HCT116 (cell line): Measurements from ENCODE around the gene TSPAN31. TPM values are rescaled to one million over a fixed set of nuclear protein-coding genes. Genes with fewer than 3 reads are reported as not detected.

ENCODE experiments used
- ATAC-seq: fragments of 200-7000 bp; cut with Tn5 transposase; 2 replicates; pipeline ENCODE4 v1.9.1; 2020; ENCODE audit warnings: mild to moderate bottlenecking, moderate library complexity
- BruUV-seq: library from RNA; stranded (reverse); fragments of 400-500 nt; replicated peaks from 2 replicates; lab custom pipeline; 2021; lab: Mats Ljungman, UMichigan
- CTCF ChIA-PET: fragments of 300-600 bp; sonication (Branson Sonifier 250); formaldehyde crosslinking; loops from one replicate; lab custom pipeline; 2021; ENCODE audit warnings: antibody characterized with exemption; lab: Charles Lee
- POLR2A ChIA-PET: fragments of 300-600, 350-600 bp; sonication (Branson Sonifier 250); formaldehyde crosslinking; loops from one replicate; lab custom pipeline; 2021; ENCODE audit warnings: antibody characterized with exemption; lab: Charles Lee
- RAD21 ChIA-PET, 2 experiments: fragments of 300-600 bp; sonication (Branson Sonifier 250); formaldehyde crosslinking; loops; one replicate each; lab custom pipeline; 2023; ENCODE audit warnings: low total read pairs in 2 of 2; ENCODE audit not compliant: uncharacterized antibody in 2 of 2, unreplicated experiment in 2 of 2, low non-redundant PET in 1 of 2; lab: Charles Lee
- DNase-seq: peaks from one replicate; pipeline ENCODE4 v3.0.0-alpha.2; 2010; ENCODE audit warnings: low read depth, low spot score
- H2AFZ ChIP-seq: fragments of 200-600 bp; shearing (Covaris generic), sonication (generic); 2 replicates; pipeline ENCODE4 v1.6.1; 2017; ENCODE audit warnings: low read depth, mixed run types, mixed read lengths, antibody characterized with exemption, low read length; ENCODE audit not compliant: poor library complexity, severe bottlenecking
- H3K27ac ChIP-seq: 2 replicates; pipeline ENCODE4 v1.5.1; 2012; ENCODE audit warnings: low read depth, low read length
- H3K27me3 ChIP-seq: fragments of 200-600 bp; sonication (generic); 2 replicates; pipeline ENCODE4 v1.6.1; 2016; ENCODE audit warnings: mixed run types, low read length, mixed read lengths; ENCODE audit not compliant: insufficient read depth
- H3K36me3 ChIP-seq, 2 experiments: fragments of 200-500 bp in 1 of 2; fragments of 200-600 bp in 1 of 2; sonication (Bioruptor generic) in 1 of 2; sonication (generic) in 1 of 2; 2 replicates each; pipeline versions ENCODE4 v1.5.1 to v1.6.1; 2014 to 2016; ENCODE audit warnings: low read length in 2 of 2, inconsistent platforms in 1 of 2, mixed read lengths in 1 of 2, mixed run types in 1 of 2; ENCODE audit not compliant: insufficient read depth in 2 of 2, control insufficient read depth in 1 of 2
- H3K4me1 ChIP-seq, 2 experiments: fragments of 200-600 bp in 1 of 2; sonication (generic) in 1 of 2; 2 replicates each; pipeline versions ENCODE4 v1.5.1 to v1.6.1; 2012 to 2017; ENCODE audit warnings: low read length in 2 of 2, inconsistent platforms in 1 of 2, mild to moderate bottlenecking in 1 of 2, mixed read lengths in 1 of 2, mixed run types in 1 of 2, moderate library complexity in 1 of 2; ENCODE audit not compliant: insufficient read depth in 2 of 2, control insufficient read depth in 1 of 2
- H3K4me2 ChIP-seq: fragments of 200-600 bp; sonication (generic); 2 replicates; pipeline ENCODE4 v1.6.1; 2017; ENCODE audit warnings: mixed run types, low read length, mixed read lengths
- H3K4me3 ChIP-seq, 2 experiments: fragments of 200-600 bp in 1 of 2; sonication (generic) in 1 of 2; replicated peaks in 1 of 2; 2 replicates each; pipeline ENCODE4 v1.5.1; 2011 to 2016; ENCODE audit warnings: low read length in 2 of 2, control low read depth in 1 of 2, low read depth in 1 of 2, mild to moderate bottlenecking in 1 of 2, mixed read lengths in 1 of 2, mixed run types in 1 of 2
- H3K79me2 ChIP-seq: fragments of 200-600 bp; sonication (generic); 2 replicates; pipeline ENCODE4 v1.6.1; 2017; ENCODE audit warnings: mild to moderate bottlenecking, mixed run types, low read length, moderate library complexity, mixed read lengths; ENCODE audit not compliant: insufficient read depth
- H3K9ac ChIP-seq: fragments of 200-600 bp; sonication (generic); 2 replicates; pipeline ENCODE4 v1.6.1; 2016; ENCODE audit warnings: low read length, mixed read lengths
- H3K9me2 ChIP-seq: fragments of 200-600 bp; sonication (generic), shearing (Covaris generic); 2 replicates; pipeline ENCODE4 v1.6.1; 2017; ENCODE audit warnings: mixed run types, mild to moderate bottlenecking, moderate library complexity; ENCODE audit not compliant: insufficient read depth
- H3K9me3 ChIP-seq, 2 experiments: fragments of 200-500 bp in 1 of 2; fragments of 200-600 bp in 1 of 2; sonication (Bioruptor generic) in 1 of 2; sonication (generic) in 1 of 2; 2 replicates each; pipeline ENCODE4 v1.6.1; 2014 to 2017; ENCODE audit warnings: low read length in 2 of 2, mixed read lengths in 2 of 2, inconsistent platforms in 1 of 2, low read depth in 1 of 2, mild to moderate bottlenecking in 1 of 2, mixed run types in 1 of 2, moderate library complexity in 1 of 2; ENCODE audit not compliant: control insufficient read depth in 1 of 2, insufficient read depth in 1 of 2
- H4K20me1 ChIP-seq: fragments of 200-600 bp; sonication (generic), shearing (Covaris generic); 2 replicates; pipeline ENCODE4 v1.6.1; 2017; ENCODE audit warnings: mixed run types, mild to moderate bottlenecking, moderate library complexity; ENCODE audit not compliant: insufficient read depth
- CBX3 ChIP-seq: IDR thresholded peaks from 2 replicates; pipeline ENCODE4 v1.6.1; 2012; ENCODE audit warnings: low read depth
- CEBPB ChIP-seq: IDR thresholded peaks from 2 replicates; pipeline ENCODE4 v1.6.1; 2012; ENCODE audit warnings: low read depth
- CTCF ChIP-seq, 3 experiments: fragments of 200-600 bp in 1 of 3; sonication (generic) in 1 of 3; IDR thresholded peaks in 2 of 3; conservative IDR thresholded peaks in 1 of 3; 2 replicates each; pipeline ENCODE4 v1.5.1; 2012 to 2017; ENCODE audit warnings: low read depth in 2 of 3, low read length in 2 of 3, antibody characterized with exemption in 1 of 3, borderline replicate concordance in 1 of 3, control low read depth in 1 of 3, mild to moderate bottlenecking in 1 of 3, mixed read lengths in 1 of 3, mixed run types in 1 of 3, moderate library complexity in 1 of 3; ENCODE audit not compliant: insufficient read depth in 1 of 3
- ELF1 ChIP-seq: IDR thresholded peaks from 2 replicates; pipeline ENCODE4 v1.6.1; 2012; ENCODE audit warnings: low read depth, borderline replicate concordance
- EZH2 ChIP-seq: fragments of 200-600 bp; sonication (generic); IDR thresholded peaks from 2 replicates; pipeline ENCODE4 v1.6.1; 2017; ENCODE audit warnings: antibody characterized with exemption, mixed run types
- FOSL1 ChIP-seq: IDR thresholded peaks from 2 replicates; pipeline ENCODE4 v1.6.1; 2012; ENCODE audit warnings: low read depth
- JUND ChIP-seq: IDR thresholded peaks from 2 replicates; pipeline ENCODE4 v1.6.1; 2012
- MAX ChIP-seq: IDR thresholded peaks from 2 replicates; pipeline ENCODE4 v1.6.1; 2012
- POLR2A ChIP-seq: IDR thresholded peaks from 2 replicates; pipeline ENCODE4 v1.7.0; 2011; ENCODE audit warnings: borderline replicate concordance; ENCODE audit not compliant: insufficient read depth, insufficient read length; ENCODE audit errors: extremely low read depth
- POLR2AphosphoS5 ChIP-seq: IDR thresholded peaks from 2 replicates; pipeline ENCODE4 v1.6.1; 2011; ENCODE audit warnings: mild to moderate bottlenecking, low read depth, low read length, moderate library complexity
- RAD21 ChIP-seq: IDR thresholded peaks from 2 replicates; pipeline ENCODE4 v1.6.1; 2012; ENCODE audit warnings: low read depth, mild to moderate bottlenecking
- REST ChIP-seq: IDR thresholded peaks from 2 replicates; pipeline ENCODE4 v1.6.1; 2012; ENCODE audit warnings: low read depth
- SIN3A ChIP-seq: IDR thresholded peaks from 2 replicates; pipeline ENCODE4 v1.6.1; 2012; ENCODE audit warnings: low read depth
- SP1 ChIP-seq: IDR thresholded peaks from 2 replicates; pipeline ENCODE4 v1.6.1; 2012; ENCODE audit warnings: low read depth
- YY1 ChIP-seq: IDR thresholded peaks from 2 replicates; pipeline ENCODE4 v1.6.1; 2011; ENCODE audit warnings: low read length, low read depth, moderate library complexity, mild to moderate bottlenecking; ENCODE audit not compliant: insufficient replicate concordance; ENCODE audit errors: extremely low read depth
- ZBTB33 ChIP-seq: IDR thresholded peaks from 2 replicates; pipeline ENCODE4 v1.6.1; 2011; ENCODE audit warnings: mild to moderate bottlenecking, low read length, moderate library complexity; ENCODE audit not compliant: insufficient replicate concordance; ENCODE audit errors: extremely low read depth
- ZFX ChIP-seq: fragments of 450-650 bp; IDR thresholded peaks from 2 replicates; pipeline ENCODE4 v1.6.1; 2017
- ZNF274 ChIP-seq: fragments of 200-500 bp; sonication (Bioruptor generic); IDR thresholded peaks from 2 replicates; pipeline ENCODE4 v1.6.1; 2014; ENCODE audit warnings: mild to moderate bottlenecking, low read depth, low read length, inconsistent platforms
- intact Hi-C: fragments of 100-400 bp; cut with micrococcal nuclease; formaldehyde crosslinking; loops from 2 replicates; pipeline ENCODE4 v1.10.0; 2022
- total RNA-seq: library from RNA; stranded (reverse); gene quantifications from one replicate; pipeline ENCODE4 v1.2.1, GENCODE V29; 2021; ENCODE audit not compliant: unreplicated experiment

The TSPAN31 gene
- total RNA-seq, 1 experiment from 2014 or later: 14.9 TPM

- Histone ChIP-seq H4K20me1 (no peaks in the 10 kb centered on the region), H3K9me3 (no peaks in the 10 kb centered on the region), H3K4me2 (0 out of 2 replicates have a peak overlapping the region, but pooled peaks have one; percentile 100)
- no peak for DNase-seq
- CTCF ChIA-PET: interaction anchor here (4.0 kb wide), 1 partner anchor 12 kb away, joined by 51 read pairs; no protein-coding TSS in a partner anchor
- TF ChIP-seq ZNF274: no peak
- no peak for TF ChIP-seq SIN3A
- TF ChIP-seq CEBPB: no peak
- TF ChIP-seq FOSL1: no peak
- no peak for TF ChIP-seq ZBTB33
- no peak for TF ChIP-seq REST
- TF ChIP-seq EZH2: no peak
- no peak for TF ChIP-seq ZFX
- no peak for TF ChIP-seq YY1
- no peak for TF ChIP-seq ELF1
- no peak for TF ChIP-seq MAX
- TF ChIP-seq CBX3: no peak
- TF ChIP-seq CTCF (IDR thresholded peaks at IDR 0.05 in 2 of 3, conservative IDR thresholded peaks at IDR 0.05 in 1 of 3; ENCODE audit: borderline replicate concordance in 1 of 3, insufficient read depth in 1 of 3, low read depth in 2 of 3, low read length in 2 of 3): no peak
- TF ChIP-seq POLR2A: no peak
- TF ChIP-seq POLR2AphosphoS5: no peak
- no peak for TF ChIP-seq SP1
- no peak for TF ChIP-seq JUND
- TF ChIP-seq RAD21: no peak
- TF ChIP-seq, all 23 proteins: peak for 0
- ATAC-seq: no peak
- ChIA-PET POLR2A (interaction anchor here (1.7 to 2.4 kb wide), 2 partner anchors 11 to 13 kb away, joined by 5 to 12 read pairs; no protein-coding TSS in a partner anchor), RAD21 (no interaction called here)
- peaks cover 11 to 47% of the 10 kb centered on the region in 2 experiments for H3K4me1 ChIP-seq
- intact Hi-C loops: no loop called here
- H3K79me2 ChIP-seq: peaks cover 18% of the 10 kb centered on the region
- no peak overlapping the region for H3K4me3 ChIP-seq
- no TSS peak for BruUV-seq
- no peaks in the 10 kb centered on the region for H3K9me2 ChIP-seq
- no peaks in the 10 kb centered on the region for H3K27me3 ChIP-seq
- no peak overlapping the region for H2AFZ ChIP-seq
- no peak overlapping the region for H3K9ac ChIP-seq
- H3K27ac ChIP-seq: peak overlapping the region; percentile 73
- H3K36me3 ChIP-seq: peaks cover 9 to 27% of the 10 kb centered on the region in 2 experiments; a peak in 3 of 4 replicates
Observed at GRCh38 chr12:57767876-57768275, 23.0 kb downstream of the TSPAN31 start.
